HepG2 (cell line): ENCODE data around the gene SLC28A1. TPM values are rescaled to one million over a fixed set of nuclear protein-coding genes. Genes with fewer than 3 reads are reported as not detected.

ENCODE experiments used
- ADNP ChIP-seq: sonication (generic); formaldehyde crosslinking; IDR thresholded peaks from 2 replicates; pipeline ENCODE4 v1.4.0; 2020; ENCODE audit warnings: missing genetic modification reagents
- CREB1 ChIP-seq, 2 experiments: fragments of 450-650 bp in 1 of 2; IDR thresholded peaks; 2 replicates each; pipeline ENCODE4 v1.6.1; 2016 to 2017; ENCODE audit warnings: control low read depth in 1 of 2, mild to moderate bottlenecking in 1 of 2, missing compliant biosample characterization in 1 of 2, missing genetic modification characterization in 1 of 2
- FOXA3 ChIP-seq: IDR thresholded peaks from 2 replicates; pipeline ENCODE4 v1.6.1; 2016; ENCODE audit warnings: missing genetic modification reagents, missing compliant biosample characterization
- KIAA2018 ChIP-seq: sonication (generic); formaldehyde crosslinking; IDR thresholded peaks from 2 replicates; pipeline ENCODE4 v1.5.0; 2020; ENCODE audit warnings: mild to moderate bottlenecking, missing genetic modification reagents, borderline replicate concordance
- MAFG ChIP-seq: sonication (generic); formaldehyde crosslinking; IDR thresholded peaks from 2 replicates; pipeline ENCODE4 v1.5.1; 2020; ENCODE audit warnings: mild to moderate bottlenecking, missing genetic modification reagents
- MAFK ChIP-seq, 2 experiments: IDR thresholded peaks in 1 of 2; conservative IDR thresholded peaks in 1 of 2; 2 replicates each; pipeline ENCODE4 v1.6.1; 2011; ENCODE audit warnings: improper control_type of control experiment in 2 of 2, low read length in 2 of 2
- SIN3A ChIP-seq: IDR thresholded peaks from 2 replicates; pipeline ENCODE4 v1.6.1; 2011; ENCODE audit warnings: low read depth, mild to moderate bottlenecking, control low read depth, low read length, borderline replicate concordance
- ZNF337 ChIP-seq: sonication (generic); formaldehyde crosslinking; IDR thresholded peaks from 2 replicates; pipeline ENCODE4 v1.5.1; 2020; ENCODE audit warnings: missing genetic modification reagents, low read depth, mild to moderate bottlenecking, borderline replicate concordance
- ZNF550 ChIP-seq: sonication (generic); formaldehyde crosslinking; IDR thresholded peaks from 2 replicates; pipeline ENCODE4 v1.4.0; 2020; ENCODE audit warnings: mild to moderate bottlenecking, missing genetic modification reagents, borderline replicate concordance
- ZNF562 ChIP-seq: sonication (generic); formaldehyde crosslinking; IDR thresholded peaks from 2 replicates; pipeline ENCODE4 v1.8.0; 2022; ENCODE audit warnings: missing genetic modification reagents, borderline replicate concordance
- ZNF773 ChIP-seq: sonication (generic); formaldehyde crosslinking; IDR thresholded peaks from 2 replicates; pipeline ENCODE4 v1.4.0; 2020; ENCODE audit warnings: missing genetic modification reagents, borderline replicate concordance
- polyA plus RNA-seq, 8 experiments: library from polyadenylated mRNA; depleted of rRNA in 3 of 8; stranded (reverse) in 7 of 8; unstranded in 1 of 8; fragments of >200 nt; fragmentation: Illumina TruSeq in 4 of 8; extraction: Trizol in 4 of 8; gene quantifications; 2 replicates each; pipeline versions ENCODE4 v1.2.1 to v1.2.3, GENCODE V29; 2011 to 2016; ENCODE audit warnings: low read depth in 4 of 8, missing spikeins in 1 of 8, mixed read lengths in 1 of 8; ENCODE audit not compliant: insufficient read depth in 1 of 8
- total RNA-seq, 5 experiments: library from RNA; depleted of rRNA; stranded (reverse); fragments of >200 nt; fragmentation: Illumina TruSeq; extraction: Trizol; gene quantifications; 2 replicates each; pipeline ENCODE4 v1.2.3, GENCODE V29; 2016; ENCODE audit warnings: low read depth in 1 of 5
- TF ChIP-seq, protein P1 (sequence below): sonication (generic); formaldehyde crosslinking; IDR thresholded peaks from 2 replicates; pipeline ENCODE4 v1.5.0; 2020; ENCODE audit warnings: mild to moderate bottlenecking, missing genetic modification reagents, borderline replicate concordance
- TF ChIP-seq, protein P2 (sequence below): sonication (generic); formaldehyde crosslinking; IDR thresholded peaks from 2 replicates; pipeline ENCODE4 v1.9.0; 2021; ENCODE audit warnings: missing genetic modification reagents, mild to moderate bottlenecking, borderline replicate concordance

SLC28A1 gene
- total and polyA plus RNA-seq, 2 of the 13 experiments (the other 11 are each of a cell fraction or from before 2014, with no cell fraction given): 0.31 to 5.8 TPM

DNA sequence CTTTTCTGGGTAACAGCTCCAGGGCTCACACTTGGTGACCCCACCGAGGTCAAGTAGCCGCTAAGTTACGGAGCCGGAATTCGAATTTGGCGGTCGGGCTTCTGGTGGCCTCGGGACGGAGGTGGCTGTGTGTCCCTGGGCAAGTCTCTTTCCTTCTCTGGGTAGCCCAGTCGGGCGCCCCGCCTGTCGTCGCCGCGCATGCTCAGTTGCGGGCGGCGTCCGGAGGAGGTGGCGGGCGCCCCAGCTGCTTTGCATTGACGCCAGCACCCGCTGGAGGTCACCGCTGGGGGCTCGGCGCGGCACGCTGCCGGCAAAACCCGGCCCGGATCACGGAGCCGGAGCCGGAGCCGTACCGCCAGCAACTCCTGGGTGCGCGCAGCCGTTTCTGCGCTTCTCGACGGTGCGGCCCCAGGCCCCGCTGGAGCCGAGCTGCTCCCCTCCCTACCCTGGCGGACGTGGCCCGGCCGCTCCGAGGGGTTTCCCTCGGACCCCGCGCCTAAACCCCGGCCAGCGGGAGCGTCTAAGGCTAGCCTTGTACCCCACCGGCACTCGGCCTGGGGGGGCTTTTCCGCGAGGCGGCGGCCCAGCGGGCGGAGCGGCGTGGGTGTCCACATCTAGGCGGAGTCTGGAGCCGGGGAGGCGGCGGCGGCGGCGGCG, 96.7 kb downstream of the SLC28A1 start (continued):
- TF ChIP-seq ZNF773 (0 out of 2 replicates have a peak, but pooled peaks have one; percentile 5), ZNF550 (CRISPR knock-in tag) (no peak), CREB1 (IDR thresholded peaks at IDR 0.05) (peak; percentile 47; the same call in 1 of the 2 replicates), CREB1 (CRISPR knock-in tag; IDR thresholded peaks at IDR 0.05) (peak; percentile 43; the same call in 1 of the 2 replicates), KIAA2018 (CRISPR knock-in tag) (no peak), ZNF562 (no peak), FOXA3 (CRISPR knock-in tag) (peak; percentile 72), MAFK (conservative IDR thresholded peaks at IDR 0.05 in 1 of 2, IDR thresholded peaks at IDR 0.05 in 1 of 2; ENCODE audit: low read length in 2 of 2) (no peak), ADNP (CRISPR knock-in tag) (no peak), ZNF337 (CRISPR knock-in tag) (no peak), MAFG (CRISPR knock-in tag) (no peak), SIN3A (no peak)
- TF ChIP-seq, protein P1, sequence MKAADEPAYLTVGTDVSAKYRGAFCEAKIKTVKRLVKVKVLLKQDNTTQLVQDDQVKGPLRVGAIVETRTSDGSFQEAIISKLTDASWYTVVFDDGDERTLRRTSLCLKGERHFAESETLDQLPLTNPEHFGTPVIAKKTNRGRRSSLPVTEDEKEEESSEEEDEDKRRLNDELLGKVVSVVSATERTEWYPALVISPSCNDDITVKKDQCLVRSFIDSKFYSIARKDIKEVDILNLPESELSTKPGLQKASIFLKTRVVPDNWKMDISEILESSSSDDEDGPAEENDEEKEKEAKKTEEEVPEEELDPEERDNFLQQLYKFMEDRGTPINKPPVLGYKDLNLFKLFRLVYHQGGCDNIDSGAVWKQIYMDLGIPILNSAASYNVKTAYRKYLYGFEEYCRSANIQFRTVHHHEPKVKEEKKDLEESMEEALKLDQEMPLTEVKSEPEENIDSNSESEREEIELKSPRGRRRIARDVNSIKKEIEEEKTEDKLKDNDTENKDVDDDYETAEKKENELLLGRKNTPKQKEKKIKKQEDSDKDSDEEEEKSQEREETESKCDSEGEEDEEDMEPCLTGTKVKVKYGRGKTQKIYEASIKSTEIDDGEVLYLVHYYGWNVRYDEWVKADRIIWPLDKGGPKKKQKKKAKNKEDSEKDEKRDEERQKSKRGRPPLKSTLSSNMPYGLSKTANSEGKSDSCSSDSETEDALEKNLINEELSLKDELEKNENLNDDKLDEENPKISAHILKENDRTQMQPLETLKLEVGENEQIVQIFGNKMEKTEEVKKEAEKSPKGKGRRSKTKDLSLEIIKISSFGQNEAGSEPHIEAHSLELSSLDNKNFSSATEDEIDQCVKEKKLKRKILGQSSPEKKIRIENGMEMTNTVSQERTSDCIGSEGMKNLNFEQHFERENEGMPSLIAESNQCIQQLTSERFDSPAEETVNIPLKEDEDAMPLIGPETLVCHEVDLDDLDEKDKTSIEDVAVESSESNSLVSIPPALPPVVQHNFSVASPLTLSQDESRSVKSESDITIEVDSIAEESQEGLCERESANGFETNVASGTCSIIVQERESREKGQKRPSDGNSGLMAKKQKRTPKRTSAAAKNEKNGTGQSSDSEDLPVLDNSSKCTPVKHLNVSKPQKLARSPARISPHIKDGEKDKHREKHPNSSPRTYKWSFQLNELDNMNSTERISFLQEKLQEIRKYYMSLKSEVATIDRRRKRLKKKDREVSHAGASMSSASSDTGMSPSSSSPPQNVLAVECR (CRISPR knock-in tag): peak; percentile 76; the same call in 1 of the 2 replicates
- TF ChIP-seq, protein P2, sequence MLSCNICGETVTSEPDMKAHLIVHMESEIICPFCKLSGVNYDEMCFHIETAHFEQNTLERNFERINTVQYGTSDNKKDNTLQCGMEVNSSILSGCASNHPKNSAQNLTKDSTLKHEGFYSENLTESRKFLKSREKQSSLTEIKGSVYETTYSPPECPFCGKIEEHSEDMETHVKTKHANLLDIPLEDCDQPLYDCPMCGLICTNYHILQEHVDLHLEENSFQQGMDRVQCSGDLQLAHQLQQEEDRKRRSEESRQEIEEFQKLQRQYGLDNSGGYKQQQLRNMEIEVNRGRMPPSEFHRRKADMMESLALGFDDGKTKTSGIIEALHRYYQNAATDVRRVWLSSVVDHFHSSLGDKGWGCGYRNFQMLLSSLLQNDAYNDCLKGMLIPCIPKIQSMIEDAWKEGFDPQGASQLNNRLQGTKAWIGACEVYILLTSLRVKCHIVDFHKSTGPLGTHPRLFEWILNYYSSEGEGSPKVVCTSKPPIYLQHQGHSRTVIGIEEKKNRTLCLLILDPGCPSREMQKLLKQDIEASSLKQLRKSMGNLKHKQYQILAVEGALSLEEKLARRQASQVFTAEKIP (CRISPR knock-in tag): no peak
